Keratinocyte (primary cell): ENCODE data around the gene C16orf86. TPM values are rescaled to one million over a fixed set of nuclear protein-coding genes. Genes with fewer than 3 reads are reported as not detected.

Source experiments
- DNase-seq: peaks from one replicate; pipeline ENCODE4 v3.0.0-alpha.2; 2011; ENCODE audit warnings: low read depth, missing footprints, low spot score
- FAIRE-seq: peaks from 2 replicates; lab custom pipeline; 2011; peaks lifted over from hg19 to GRCh38; lab: Jason Lieb, UNC
- H2AFZ ChIP-seq: 2 replicates; pipeline ENCODE4 v1.6.0; 2012; ENCODE audit warnings: low read length, control low read depth, inconsistent platforms; ENCODE audit not compliant: control insufficient read depth
- H3K27ac ChIP-seq: 2 replicates; pipeline ENCODE4 v1.5.1; 2011; ENCODE audit warnings: low read length; ENCODE audit not compliant: control insufficient read depth, insufficient read depth
- H3K27me3 ChIP-seq: 3 replicates; pipeline ENCODE4 v1.6.0; 2011; ENCODE audit warnings: low read length; ENCODE audit not compliant: control insufficient read depth, insufficient read depth; ENCODE audit errors: extremely low read depth
- H3K36me3 ChIP-seq, 2 experiments: 2 replicates in 1 of 2; 3 replicates in 1 of 2; pipeline ENCODE4 v1.5.1; 2011; ENCODE audit warnings: low read length in 2 of 2, mild to moderate bottlenecking in 1 of 2; ENCODE audit not compliant: control insufficient read depth in 2 of 2, insufficient read depth in 2 of 2; ENCODE audit errors: extremely low read depth in 1 of 2
- H3K4me1 ChIP-seq: 3 replicates; pipeline ENCODE4 v1.5.1; 2011; ENCODE audit warnings: low read length; ENCODE audit not compliant: control insufficient read depth, insufficient read depth; ENCODE audit errors: extremely low read depth
- H3K4me2 ChIP-seq: 3 replicates; pipeline ENCODE4 v1.6.0; 2011; ENCODE audit warnings: low read depth, low read length; ENCODE audit not compliant: control insufficient read depth, insufficient read depth; ENCODE audit errors: extremely low read depth
- H3K4me3 ChIP-seq, 3 experiments: fragments of 200-600 bp in 1 of 3; sonication (generic) in 1 of 3; 2 replicates in 2 of 3; 3 replicates in 1 of 3; pipeline ENCODE4 v1.5.1; 2011 to 2016; ENCODE audit warnings: low read length in 3 of 3, mild to moderate bottlenecking in 3 of 3, control low read depth in 2 of 3, inconsistent platforms in 1 of 3, low read depth in 1 of 3, mixed read lengths in 1 of 3, mixed run types in 1 of 3, moderate library complexity in 1 of 3; ENCODE audit not compliant: control insufficient read depth in 2 of 3, insufficient read depth in 2 of 3; ENCODE audit errors: extremely low read depth in 1 of 3
- H3K79me2 ChIP-seq: 2 replicates; pipeline ENCODE4 v1.6.0; 2012; ENCODE audit warnings: low read length; ENCODE audit not compliant: control insufficient read depth, insufficient read depth
- H3K9ac ChIP-seq: 3 replicates; pipeline ENCODE4 v1.6.0; 2011; ENCODE audit warnings: low read length; ENCODE audit not compliant: control insufficient read depth, insufficient read depth; ENCODE audit errors: extremely low read depth
- H3K9me1 ChIP-seq: 3 replicates; pipeline ENCODE4 v1.6.0; 2011; ENCODE audit warnings: low read length; ENCODE audit not compliant: control insufficient read depth, insufficient read depth; ENCODE audit errors: extremely low read depth
- H3K9me3 ChIP-seq: 2 replicates; pipeline ENCODE4 v1.5.1; 2012; ENCODE audit warnings: low read depth, low read length; ENCODE audit not compliant: control insufficient read depth
- H4K20me1 ChIP-seq: 3 replicates; pipeline ENCODE4 v1.6.0; 2011; ENCODE audit warnings: low read length; ENCODE audit not compliant: control insufficient read depth, insufficient read depth; ENCODE audit errors: extremely low read depth
- CTCF ChIP-seq, 3 experiments: IDR thresholded peaks in 1 of 3; conservative IDR thresholded peaks in 1 of 3; optimal IDR thresholded peaks in 1 of 3; 2 replicates in 2 of 3; 3 replicates in 1 of 3; pipeline versions ENCODE3 to v1.5.1; 2011; ENCODE audit warnings: low read length in 3 of 3, mild to moderate bottlenecking in 3 of 3, moderate library complexity in 2 of 3, control low read depth in 1 of 3, inconsistent platforms in 1 of 3; ENCODE audit not compliant: insufficient read depth in 2 of 3; ENCODE audit errors: extremely low read depth in 1 of 3
- EZH2 ChIP-seq: IDR thresholded peaks from one replicate; pipeline ENCODE4 v1.6.1; 2012; ENCODE audit warnings: inconsistent platforms, mild to moderate bottlenecking, low read length, moderate library complexity
- dilution Hi-C: fragments of 300-500 bp; cut with MboI; formaldehyde crosslinking; loops from one replicate; pipeline ENCODE4 v1.7.0; 2020; ENCODE audit warnings: low sequenced_read_pairs; ENCODE audit not compliant: extremely low pct_ligation_motif_present
- polyA plus RNA-seq, 5 experiments: library from polyadenylated mRNA; depleted of rRNA in 3 of 5; stranded (reverse) in 3 of 5; stranded (forward) in 1 of 5; unstranded in 1 of 5; fragments of >200 nt; gene quantifications; 1 replicate in 1 of 5; 2 replicates in 3 of 5; 3 replicates in 1 of 5; pipeline versions ENCODE4 v1.2.1 to v1.2.3, GENCODE V29; 2011 to 2012; ENCODE audit warnings: missing spikeins in 2 of 5, low read depth in 1 of 5, low replicate concordance in 1 of 5

Gene C16orf86
- polyA plus RNA-seq, 1 donor (not counting 4 experiments of a cell fraction or from before 2014, with no cell fraction given) = 0.17 TPM

DNA sequence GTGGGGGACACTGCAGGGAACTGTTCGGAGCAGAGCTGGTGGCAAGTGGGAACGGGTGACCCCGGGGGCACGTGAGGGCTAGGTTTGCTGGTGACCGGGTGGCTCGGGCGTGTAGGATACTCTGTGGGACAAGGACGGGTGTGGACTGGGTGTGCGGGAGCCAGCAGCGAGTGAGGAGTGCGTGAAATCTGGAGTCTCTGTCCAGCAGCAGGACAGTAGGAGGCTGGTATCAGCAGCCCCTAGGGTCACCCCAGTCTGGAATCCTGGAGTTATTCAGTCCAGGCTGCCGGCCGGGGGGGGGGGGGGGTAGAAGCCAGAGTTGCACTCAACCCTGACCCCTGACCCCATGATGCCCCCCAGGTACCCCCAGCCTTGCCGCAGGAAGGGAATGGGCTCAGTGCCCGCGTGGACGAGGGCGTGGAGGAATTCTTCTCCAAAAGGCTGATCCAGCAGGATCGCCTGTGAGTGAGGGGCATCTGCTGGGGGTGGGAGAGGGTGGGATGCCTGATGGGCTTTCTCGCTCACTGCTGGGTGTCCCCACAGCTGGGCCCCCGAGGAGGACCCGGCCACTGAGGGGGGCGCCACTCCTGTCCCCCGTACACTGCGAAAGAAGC, 12.7 kb upstream of the C16orf86 start:
- dilution Hi-C loops = no loop called here
- peaks cover 0 to 3% of the 10 kb centered on the region in 2 experiments for H3K36me3 ChIP-seq
- peaks cover 2% of the 10 kb centered on the region for H4K20me1 ChIP-seq
- FAIRE-seq (no peak), DNase-seq (no peak)
- H3K79me2 ChIP-seq = peaks cover 2% of the 10 kb centered on the region
- H3K4me1 ChIP-seq = peaks cover 1% of the 10 kb centered on the region
- no peak overlapping the region for H3K27ac ChIP-seq
- H3K27me3 ChIP-seq = peaks cover 62% of the 10 kb centered on the region
- no peak overlapping the region for H3K9ac ChIP-seq
- H3K4me2 ChIP-seq = no peak overlapping the region
- H3K4me3 ChIP-seq = no peak overlapping the region
- no peaks in the 10 kb centered on the region for H3K9me1 ChIP-seq
- TF ChIP-seq EZH2 = peak; percentile 63
- no peak for TF ChIP-seq CTCF (optimal IDR thresholded peaks at IDR 0.05 in 1 of 3, IDR thresholded peaks at IDR 0.05 in 1 of 3, conservative IDR thresholded peaks at IDR 0.05 in 1 of 3; ENCODE audit: extremely low read depth in 1 of 3, insufficient read depth in 2 of 3, low read length in 3 of 3)
- H3K9me3 ChIP-seq = no peaks in the 10 kb centered on the region
- no peak overlapping the region for H2AFZ ChIP-seq

GRCh38 chr16:67654403-67654911, 12.2 kb upstream of the C16orf86 start:
- H3K4me2 ChIP-seq = no peak overlapping the region
- no peak overlapping the region for H3K4me3 ChIP-seq
- FAIRE-seq = no peak
- peaks cover 8% of the 10 kb centered on the region for H3K79me2 ChIP-seq
- H3K9ac ChIP-seq = no peak overlapping the region
- peaks cover 56% of the 10 kb centered on the region for H3K27me3 ChIP-seq
- H2AFZ ChIP-seq = no peak overlapping the region
- dilution Hi-C loops = no loop called here
- no peak for TF ChIP-seq EZH2
- no peak for TF ChIP-seq CTCF (optimal IDR thresholded peaks at IDR 0.05 in 1 of 3, IDR thresholded peaks at IDR 0.05 in 1 of 3, conservative IDR thresholded peaks at IDR 0.05 in 1 of 3; ENCODE audit: extremely low read depth in 1 of 3, insufficient read depth in 2 of 3, low read length in 3 of 3)
- H3K9me1 ChIP-seq = no peaks in the 10 kb centered on the region
- peaks cover 0 to 4% of the 10 kb centered on the region in 2 experiments for H3K36me3 ChIP-seq
- H3K4me1 ChIP-seq = peaks cover 6% of the 10 kb centered on the region
- H3K9me3 ChIP-seq = no peaks in the 10 kb centered on the region
- no peak overlapping the region for H3K27ac ChIP-seq
- peaks cover 2% of the 10 kb centered on the region for H4K20me1 ChIP-seq
- no peak for DNase-seq
